ENCODE results near the gene MAP10.
A peak's percentile ranks its signal among the peaks of the same experiment; 100 is the strongest.

Gene MAP10

GRCh38 chr1:232805269-232806185, at the start of gene MAP10:
Gene MAP10 (plus strand): TSS chr1:232805416. CDS start chr1:232805450, 34 bp downstream.
- TF ChIP-seq GATA2 (IDR thresholded peaks at IDR 0.05; ENCODE audit: low read depth, low read length) = no peak
- no peak for TF ChIP-seq GATA3 (IDR thresholded peaks at IDR 0.05; ENCODE audit: low read depth, low read length)

DNA sequence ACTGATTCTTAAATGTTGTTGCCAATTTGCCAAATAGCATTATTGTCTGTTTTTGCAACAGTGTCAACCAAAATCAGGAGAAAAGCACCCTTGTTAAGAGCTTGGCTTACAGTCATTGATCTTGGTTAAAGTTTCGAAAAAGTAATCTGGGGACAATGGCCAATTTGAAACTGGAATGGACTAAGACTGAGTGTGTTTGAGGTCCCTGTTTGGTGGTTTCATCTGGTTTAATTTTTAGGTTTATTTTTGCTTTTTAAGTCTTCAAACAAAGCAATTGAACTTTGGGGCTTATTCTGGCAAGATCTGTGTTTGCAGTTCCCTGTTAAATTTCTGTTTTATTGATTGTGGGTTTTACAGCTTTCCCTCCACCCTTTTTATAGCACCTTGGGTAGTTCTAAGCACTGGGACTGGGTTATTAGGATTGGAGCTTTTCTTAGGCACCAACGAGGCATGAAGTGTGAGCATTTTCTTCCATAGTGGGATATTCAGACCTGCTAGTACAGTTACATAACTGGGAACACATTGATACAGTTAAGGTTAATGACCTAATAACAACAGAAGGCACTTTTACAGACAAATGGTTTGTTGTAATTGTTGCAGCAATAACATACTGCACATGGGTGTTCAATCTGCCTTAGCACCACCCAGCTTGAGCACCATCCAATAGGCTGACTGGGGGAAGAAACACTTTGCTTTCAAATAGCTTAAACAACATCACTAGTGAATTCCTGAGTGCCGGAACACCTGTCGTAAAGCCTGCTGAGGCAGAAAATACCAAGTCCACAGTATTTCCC, 40.6 kb upstream of the MAP10 start:
- TF ChIP-seq GATA3 (IDR thresholded peaks at IDR 0.05; ENCODE audit: low read depth, low read length) (no peak), GATA2 (IDR thresholded peaks at IDR 0.05; ENCODE audit: low read depth, low read length) (no peak)

- TF ChIP-seq GATA3 (IDR thresholded peaks at IDR 0.05; ENCODE audit: low read depth, low read length) = no peak
- no peak for TF ChIP-seq GATA2 (IDR thresholded peaks at IDR 0.05; ENCODE audit: low read depth, low read length)
Measured at GRCh38 chr1:232765542-232765941, 39.7 kb upstream of the MAP10 start.

DNA sequence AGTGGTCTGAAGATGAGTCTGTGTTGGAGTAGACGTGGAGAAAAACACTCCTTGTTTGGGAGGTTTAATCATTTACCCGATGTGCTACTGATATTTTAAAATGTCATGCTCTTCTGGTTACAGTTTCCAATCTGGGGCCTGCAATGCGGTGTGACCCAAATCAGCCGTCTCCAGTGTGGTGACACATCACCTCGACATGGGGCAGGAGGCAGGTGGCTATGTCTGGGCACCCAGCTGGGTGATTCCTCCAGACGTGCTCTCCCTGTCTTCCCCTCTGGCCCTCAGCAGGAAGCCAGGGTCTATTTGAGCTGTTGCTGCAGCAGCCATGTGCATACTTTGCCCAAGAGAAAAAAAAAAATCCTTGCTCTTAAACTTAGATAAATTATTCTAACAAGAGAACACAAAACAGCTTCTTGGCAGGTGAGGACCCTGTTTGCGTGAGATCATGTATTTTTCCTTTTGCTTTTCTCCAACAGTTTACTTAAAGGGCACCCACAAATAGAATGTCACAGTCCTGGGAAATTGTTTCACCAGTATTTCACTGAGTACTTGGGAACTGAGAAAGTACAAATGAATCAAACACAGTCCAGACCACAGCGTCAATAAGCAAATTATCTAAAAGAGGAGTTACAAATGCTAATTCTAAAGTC, 38.9 kb upstream of the MAP10 start:
- TF ChIP-seq GATA3 (IDR thresholded peaks at IDR 0.05; ENCODE audit: low read depth, low read length) (no peak), GATA2 (IDR thresholded peaks at IDR 0.05; ENCODE audit: low read depth, low read length) (no peak)

GRCh38 chr1:232766904-232767303, 38.3 kb upstream of the MAP10 start:
- TF ChIP-seq GATA3 (IDR thresholded peaks at IDR 0.05; ENCODE audit: low read depth, low read length) (no peak), GATA2 (IDR thresholded peaks at IDR 0.05; ENCODE audit: low read depth, low read length) (no peak)

- TF ChIP-seq GATA2 (IDR thresholded peaks at IDR 0.05; ENCODE audit: low read depth, low read length) (no peak), GATA3 (IDR thresholded peaks at IDR 0.05; ENCODE audit: low read depth, low read length) (no peak)
Measured at GRCh38 chr1:232767305-232768074, 37.7 kb upstream of the MAP10 start.

- TF ChIP-seq GATA3 (IDR thresholded peaks at IDR 0.05; ENCODE audit: low read depth, low read length) = no peak
- TF ChIP-seq GATA2 (IDR thresholded peaks at IDR 0.05; ENCODE audit: low read depth, low read length) = no peak
Measured at GRCh38 chr1:232768793-232769192, 36.4 kb upstream of the MAP10 start.

DNA sequence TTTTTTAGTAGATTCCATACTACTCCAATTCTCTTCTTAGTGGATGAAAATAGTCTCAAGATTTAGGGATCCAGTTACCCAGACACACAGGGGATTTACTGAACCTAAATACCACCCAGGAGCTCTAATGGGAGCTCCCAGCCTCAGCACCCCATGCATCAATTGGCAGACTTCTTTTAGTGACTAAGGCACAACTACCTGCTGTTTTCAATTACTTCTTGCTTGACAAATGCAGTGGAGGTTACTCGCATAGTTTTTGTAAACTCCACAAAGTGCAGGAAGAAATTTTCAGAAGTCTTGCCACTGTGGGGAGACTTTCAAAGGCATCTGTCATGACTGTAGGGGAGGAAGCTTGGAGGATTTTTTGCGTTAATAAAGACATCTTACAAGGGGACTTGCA, 35.5 kb upstream of the MAP10 start:
- no peak for TF ChIP-seq GATA3 (IDR thresholded peaks at IDR 0.05; ENCODE audit: low read depth, low read length)
- no peak for TF ChIP-seq GATA2 (IDR thresholded peaks at IDR 0.05; ENCODE audit: low read depth, low read length)

- TF ChIP-seq GATA3 (IDR thresholded peaks at IDR 0.05; ENCODE audit: low read depth, low read length) = no peak
- TF ChIP-seq GATA2 (IDR thresholded peaks at IDR 0.05; ENCODE audit: low read depth, low read length) = no peak
Measured at GRCh38 chr1:232773752-232774151, 31.5 kb upstream of the MAP10 start.

- TF ChIP-seq GATA2 (IDR thresholded peaks at IDR 0.05; ENCODE audit: low read depth, low read length) (peak; percentile 37; the same call in 1 of the 2 replicates), GATA3 (IDR thresholded peaks at IDR 0.05; ENCODE audit: low read depth, low read length) (no peak)
Measured at GRCh38 chr1:232776526-232777106, 28.6 kb upstream of the MAP10 start.

GRCh38 chr1:232780354-232780753, 24.9 kb upstream of the MAP10 start:
- TF ChIP-seq GATA3 (IDR thresholded peaks at IDR 0.05; ENCODE audit: low read depth, low read length) (no peak), GATA2 (IDR thresholded peaks at IDR 0.05; ENCODE audit: low read depth, low read length) (no peak)

DNA sequence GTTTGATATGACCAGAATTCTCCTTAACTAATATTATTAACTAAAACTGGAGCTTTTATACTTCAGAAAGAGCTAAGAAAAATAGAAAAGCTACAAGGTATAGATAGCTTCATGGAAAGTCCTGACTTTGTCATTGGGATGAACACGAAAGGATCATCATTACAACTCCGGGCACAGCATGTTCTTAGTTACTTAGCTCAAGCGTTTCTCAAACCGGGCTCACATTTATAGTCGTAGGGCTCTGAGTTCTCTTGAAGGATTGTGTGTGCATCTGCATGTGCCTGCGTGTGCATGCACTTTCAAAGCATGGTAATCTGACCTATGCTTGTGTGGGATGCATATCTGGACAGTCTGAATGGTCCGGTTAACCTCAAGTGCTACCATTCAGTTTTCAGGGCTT, 20.4 kb upstream of the MAP10 start:
- TF ChIP-seq GATA3 (IDR thresholded peaks at IDR 0.05; ENCODE audit: low read depth, low read length) (no peak), GATA2 (IDR thresholded peaks at IDR 0.05; ENCODE audit: low read depth, low read length) (no peak)

GRCh38 chr1:232786845-232787455, 18.3 kb upstream of the MAP10 start:
- no peak for TF ChIP-seq GATA2 (IDR thresholded peaks at IDR 0.05; ENCODE audit: low read depth, low read length)
- no peak for TF ChIP-seq GATA3 (IDR thresholded peaks at IDR 0.05; ENCODE audit: low read depth, low read length)

All from SH-SY5Y (cell line).